Fibroblast of the aortic adventitia (primary cell): ENCODE data around the gene SYT3. TPM values are rescaled to one million over a fixed set of nuclear protein-coding genes. Genes with fewer than 3 reads are reported as not detected.
A peak's percentile ranks its signal among the peaks of the same experiment; 100 is the strongest.

ENCODE experiments used
- DNase-seq: peaks from one replicate; pipeline ENCODE4 v3.0.0-alpha.2; 2010; ENCODE audit warnings: low read depth
- H3K4me3 ChIP-seq: 2 replicates; pipeline ENCODE4 v1.5.1; 2011; ENCODE audit warnings: low read depth, mild to moderate bottlenecking, control low read depth, low read length, moderate library complexity
- total RNA-seq: library from RNA; depleted of rRNA; stranded (reverse); fragments of >200 nt; gene quantifications from 2 replicates; pipeline ENCODE4 v1.2.3, GENCODE V29; 2012; ENCODE audit warnings: low replicate concordance
- TF ChIP-seq, protein P1 (sequence below): IDR thresholded peaks from 2 replicates; pipeline ENCODE4 v1.5.1; 2011; ENCODE audit warnings: mild to moderate bottlenecking, low read length, control low read depth, inconsistent platforms; ENCODE audit not compliant: insufficient read depth

SYT3 gene
- total RNA-seq, 1 donor, result 0.09 TPM

DNA sequence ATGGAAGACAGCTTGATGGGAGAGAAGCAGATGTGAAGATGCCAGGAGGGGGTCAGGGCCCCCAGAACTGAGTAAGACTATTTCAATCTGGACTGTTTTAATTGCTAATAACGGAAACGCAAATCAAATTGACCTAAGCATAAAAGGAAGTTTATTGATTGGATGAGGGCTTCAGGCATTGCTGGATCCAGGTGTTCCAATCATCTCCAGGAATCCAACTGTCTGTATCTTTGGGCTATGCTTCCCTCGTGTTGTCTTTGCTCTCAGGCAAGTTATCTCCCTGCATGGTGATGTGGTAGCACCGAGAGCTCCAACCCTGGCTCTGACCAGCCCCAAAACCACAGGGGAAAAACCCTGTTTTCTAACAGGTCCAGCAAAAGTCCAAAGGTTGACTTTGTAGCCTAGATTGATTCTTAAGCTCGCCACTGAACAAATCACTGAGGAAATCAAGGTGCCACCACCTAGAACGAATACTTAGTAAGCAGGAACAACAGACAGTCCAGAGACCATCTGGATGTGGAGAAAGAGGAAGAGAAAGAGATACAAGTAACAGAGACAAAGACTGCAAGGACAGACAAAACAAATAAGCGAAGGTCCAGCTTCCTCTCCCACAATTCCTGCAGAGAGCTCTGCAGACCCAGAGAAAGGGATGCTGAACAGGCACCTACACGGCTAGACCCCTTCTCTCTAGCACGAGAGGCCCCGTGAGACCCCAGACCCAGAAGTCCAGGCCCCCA lies 8.4 kb upstream of the SYT3 start:
- TF ChIP-seq, protein P1, sequence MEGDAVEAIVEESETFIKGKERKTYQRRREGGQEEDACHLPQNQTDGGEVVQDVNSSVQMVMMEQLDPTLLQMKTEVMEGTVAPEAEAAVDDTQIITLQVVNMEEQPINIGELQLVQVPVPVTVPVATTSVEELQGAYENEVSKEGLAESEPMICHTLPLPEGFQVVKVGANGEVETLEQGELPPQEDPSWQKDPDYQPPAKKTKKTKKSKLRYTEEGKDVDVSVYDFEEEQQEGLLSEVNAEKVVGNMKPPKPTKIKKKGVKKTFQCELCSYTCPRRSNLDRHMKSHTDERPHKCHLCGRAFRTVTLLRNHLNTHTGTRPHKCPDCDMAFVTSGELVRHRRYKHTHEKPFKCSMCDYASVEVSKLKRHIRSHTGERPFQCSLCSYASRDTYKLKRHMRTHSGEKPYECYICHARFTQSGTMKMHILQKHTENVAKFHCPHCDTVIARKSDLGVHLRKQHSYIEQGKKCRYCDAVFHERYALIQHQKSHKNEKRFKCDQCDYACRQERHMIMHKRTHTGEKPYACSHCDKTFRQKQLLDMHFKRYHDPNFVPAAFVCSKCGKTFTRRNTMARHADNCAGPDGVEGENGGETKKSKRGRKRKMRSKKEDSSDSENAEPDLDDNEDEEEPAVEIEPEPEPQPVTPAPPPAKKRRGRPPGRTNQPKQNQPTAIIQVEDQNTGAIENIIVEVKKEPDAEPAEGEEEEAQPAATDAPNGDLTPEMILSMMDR, result no peak
- no peak overlapping the region for H3K4me3 ChIP-seq
- no peak for DNase-seq

DNA sequence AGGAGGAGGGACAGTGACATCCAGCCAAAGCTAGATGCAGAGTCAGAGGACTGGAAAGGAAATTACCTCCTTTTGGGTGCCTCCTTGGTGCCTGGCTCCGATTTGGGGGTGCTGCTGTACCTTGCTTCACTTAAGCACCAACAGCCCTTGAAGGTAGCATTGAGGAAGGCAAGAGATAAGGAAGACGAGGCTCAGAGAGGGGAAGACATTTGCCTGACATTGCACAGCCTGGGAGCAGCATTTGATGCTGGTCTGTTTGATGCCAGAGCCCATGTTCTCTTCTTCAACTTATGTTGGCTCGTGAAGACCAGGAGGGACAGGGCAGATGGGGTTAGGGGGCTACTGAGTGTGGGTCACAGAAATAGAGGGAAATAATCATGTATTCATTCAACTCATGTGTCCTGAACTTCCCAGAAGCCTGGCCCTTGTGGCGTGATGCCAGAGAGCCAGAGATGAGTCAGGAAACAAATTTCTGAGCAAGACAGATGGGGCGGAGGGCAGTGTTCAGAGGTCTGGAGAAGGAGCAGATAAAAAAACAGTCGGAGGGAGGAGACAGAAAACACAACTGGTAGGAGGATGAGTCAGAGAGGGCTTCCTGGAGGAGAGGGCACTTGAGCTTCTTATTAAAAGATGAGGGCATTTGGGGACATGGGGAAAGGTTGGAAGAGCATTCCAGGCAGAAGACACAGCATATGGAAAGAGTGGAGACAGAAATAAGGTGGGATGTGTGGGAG lies 6.6 kb upstream of the SYT3 start:
- no peak overlapping the region for H3K4me3 ChIP-seq
- TF ChIP-seq, protein P1, result no peak
- peak; percentile 45 for DNase-seq

DNA sequence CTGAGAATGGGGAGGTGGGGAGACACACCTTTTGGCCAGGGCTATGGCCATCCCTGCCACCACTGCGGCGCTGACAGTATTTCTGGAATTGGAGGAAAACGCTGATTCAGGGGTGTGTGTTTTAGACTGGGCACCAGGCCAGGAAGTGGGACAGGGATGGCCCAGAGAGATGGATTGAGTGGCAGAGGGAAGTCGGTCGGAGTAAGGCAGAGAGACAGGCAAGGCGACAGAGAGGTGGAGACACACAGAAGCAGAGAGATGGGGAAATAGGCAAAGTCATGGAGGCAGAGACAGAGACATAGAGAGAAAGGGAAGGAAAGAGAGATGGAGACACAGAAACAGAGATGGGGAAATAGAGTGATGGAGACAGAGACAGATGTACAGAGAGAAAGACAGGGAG lies 5.4 kb upstream of the SYT3 start:
- TF ChIP-seq, protein P1, result no peak

DNA sequence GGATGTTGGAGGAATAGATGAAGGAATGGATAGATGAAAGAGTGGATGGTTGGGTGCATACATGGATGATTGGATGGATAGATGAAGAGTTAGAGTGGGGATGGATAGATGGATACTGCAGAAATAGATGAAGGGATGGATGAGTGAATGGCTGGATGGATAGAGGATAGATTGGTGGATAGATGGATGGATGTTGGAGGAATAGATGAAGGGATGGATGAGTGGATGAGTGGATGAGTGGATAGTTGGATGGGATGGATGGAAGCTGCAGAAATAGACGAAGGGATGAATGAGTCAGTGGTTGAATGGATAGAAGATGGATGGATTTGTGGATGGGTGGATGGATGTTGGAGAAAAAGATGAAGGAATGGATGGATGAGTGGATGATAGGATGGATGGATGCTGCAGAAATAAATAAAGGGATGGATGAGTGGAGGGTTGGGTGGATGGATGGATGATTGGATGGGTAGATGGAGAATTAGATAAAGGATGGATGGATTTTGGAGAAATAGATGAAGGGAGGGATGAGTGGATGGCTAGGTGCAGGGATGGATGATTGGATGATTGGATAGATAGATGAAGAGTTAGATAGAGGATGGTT lies 4.7 kb upstream of the SYT3 start:
- TF ChIP-seq, protein P1, result no peak
- no peak for DNase-seq
- H3K4me3 ChIP-seq, result no peak overlapping the region

More for the DNA sequence above, 5.4 kb upstream of the SYT3 start:
- DNase-seq, result no peak
- no peak overlapping the region for H3K4me3 ChIP-seq

DNA sequence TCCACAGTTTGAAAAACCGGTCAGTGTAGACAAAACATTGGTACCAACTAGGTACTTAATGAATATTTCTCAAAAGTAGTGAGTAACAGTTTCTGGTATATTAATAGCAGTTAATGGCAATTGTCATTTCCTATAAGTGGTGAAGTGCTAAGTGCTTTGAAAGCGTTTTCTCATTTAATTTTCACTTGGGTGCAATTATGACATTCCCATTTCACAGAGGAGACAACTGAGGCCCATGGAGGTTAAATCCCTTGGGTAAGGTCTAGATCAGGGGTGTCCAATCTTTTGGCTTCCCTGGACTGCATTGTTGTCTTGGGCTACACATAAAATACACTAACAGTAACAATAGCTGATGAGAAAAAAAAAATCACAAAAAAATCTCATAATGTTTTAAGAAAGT lies 687 bp upstream of the SYT3 start:
- TF ChIP-seq, protein P1, result no peak
- no peak overlapping the region for H3K4me3 ChIP-seq
- no peak for DNase-seq

DNA sequence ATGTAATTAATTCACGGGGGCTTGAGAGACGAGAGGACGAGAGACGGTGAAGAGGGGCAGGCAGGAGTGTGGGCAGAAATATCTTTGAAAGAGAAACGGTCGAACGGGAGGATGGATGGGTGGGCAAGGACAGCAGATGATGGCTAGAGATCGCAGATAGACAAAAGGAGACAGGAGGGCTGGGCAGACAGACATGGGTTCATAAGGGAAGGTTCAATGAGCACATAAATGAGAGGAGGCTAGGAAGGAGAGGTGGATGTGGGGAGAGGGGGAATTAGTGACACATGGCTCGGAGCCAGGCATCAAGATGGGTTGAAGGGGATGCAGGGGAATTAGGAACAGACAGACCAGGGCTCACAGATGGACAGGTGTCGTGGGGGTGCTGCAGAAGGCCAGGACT lies 1.1 kb downstream of the SYT3 start:
- DNase-seq, result no peak
- no peak overlapping the region for H3K4me3 ChIP-seq
- TF ChIP-seq, protein P1, result no peak
